Measurements from ENCODE around the gene TCF7L2. TPM values are rescaled to one million over a fixed set of nuclear protein-coding genes. Genes with fewer than 3 reads are reported as not detected.

Gene TCF7L2
- total and polyA plus RNA-seq, 8 donors, result 6.7 to 179 (median 61.7) TPM

DNA sequence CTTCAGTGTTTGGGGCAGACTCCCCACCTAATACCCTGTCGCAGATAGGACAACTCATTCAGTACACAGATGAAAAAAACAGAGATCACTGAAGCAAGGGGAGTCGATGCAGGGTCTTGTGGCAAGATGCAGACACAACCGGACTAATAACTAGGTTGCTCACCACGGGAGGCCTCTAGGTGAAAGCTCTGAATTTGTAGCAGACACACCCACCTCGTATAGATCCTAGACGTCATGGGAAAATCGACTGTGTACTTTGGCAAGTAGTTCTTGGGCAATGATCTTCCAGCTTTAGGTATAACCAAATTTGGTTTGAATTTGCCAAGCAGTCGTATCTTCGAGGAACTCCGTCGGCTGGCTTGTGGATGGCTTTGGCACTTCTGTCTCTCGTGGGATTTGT lies 88.1 kb downstream of the TCF7L2 start:
- Histone ChIP-seq H3K36me3 (peaks cover 0 to 14% (median 2%) of the 10 kb centered on the region in 4 donors), H3K27me3 (no peaks in the 10 kb centered on the region), H3K9me3 (no peaks in the 10 kb centered on the region), H3K4me3 (no peak overlapping the region), H3K4me1 (peaks cover 0 to 59% (median 34%) of the 10 kb centered on the region in 4 donors), H3K27ac (no peak overlapping the region)
- TF ChIP-seq EP300 (IDR thresholded peaks at IDR 0.05), result no peak
- TF ChIP-seq, protein P1, sequence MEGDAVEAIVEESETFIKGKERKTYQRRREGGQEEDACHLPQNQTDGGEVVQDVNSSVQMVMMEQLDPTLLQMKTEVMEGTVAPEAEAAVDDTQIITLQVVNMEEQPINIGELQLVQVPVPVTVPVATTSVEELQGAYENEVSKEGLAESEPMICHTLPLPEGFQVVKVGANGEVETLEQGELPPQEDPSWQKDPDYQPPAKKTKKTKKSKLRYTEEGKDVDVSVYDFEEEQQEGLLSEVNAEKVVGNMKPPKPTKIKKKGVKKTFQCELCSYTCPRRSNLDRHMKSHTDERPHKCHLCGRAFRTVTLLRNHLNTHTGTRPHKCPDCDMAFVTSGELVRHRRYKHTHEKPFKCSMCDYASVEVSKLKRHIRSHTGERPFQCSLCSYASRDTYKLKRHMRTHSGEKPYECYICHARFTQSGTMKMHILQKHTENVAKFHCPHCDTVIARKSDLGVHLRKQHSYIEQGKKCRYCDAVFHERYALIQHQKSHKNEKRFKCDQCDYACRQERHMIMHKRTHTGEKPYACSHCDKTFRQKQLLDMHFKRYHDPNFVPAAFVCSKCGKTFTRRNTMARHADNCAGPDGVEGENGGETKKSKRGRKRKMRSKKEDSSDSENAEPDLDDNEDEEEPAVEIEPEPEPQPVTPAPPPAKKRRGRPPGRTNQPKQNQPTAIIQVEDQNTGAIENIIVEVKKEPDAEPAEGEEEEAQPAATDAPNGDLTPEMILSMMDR (IDR thresholded peaks at IDR 0.05), result no peak
- TF ChIP-seq POLR2A (IDR thresholded peaks at IDR 0.05), result no peak
- no peak for TF ChIP-seq POLR2AphosphoS5 (IDR thresholded peaks at IDR 0.05)
- 85 to 89% (median 86%) methylated on average over 12 of the region's 12 CpGs for WGBS, 5 donors
- DNase-seq, result no peak
- intact Hi-C loops (cut with DNase I; ENCODE audit: low total_unique reads), result no loop called here

DNA sequence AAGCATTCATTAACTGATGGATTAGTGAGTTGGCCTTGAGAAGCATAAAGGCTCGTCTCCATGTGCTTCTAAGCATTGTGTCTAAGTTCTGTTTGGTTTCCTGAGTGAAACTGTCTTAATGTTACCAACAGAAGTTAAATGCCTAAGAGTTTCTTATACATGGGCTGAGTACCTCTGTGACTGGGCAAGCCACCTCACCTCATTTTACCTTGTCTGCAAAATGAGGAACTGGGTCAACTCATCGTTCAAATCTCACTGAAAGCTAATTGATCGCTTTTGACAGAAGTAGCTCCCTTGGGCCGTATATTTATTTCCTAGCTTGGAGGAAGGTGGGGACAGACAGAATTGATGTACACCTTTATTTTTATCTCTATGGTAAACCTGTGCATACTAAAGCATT lies 88.9 kb downstream of the TCF7L2 start:
- 89 to 95% (median 92%) methylated on average over 4 of the region's 4 CpGs for WGBS, 5 donors
- Histone ChIP-seq H3K9me3 (no peaks in the 10 kb centered on the region), H3K4me1 (peaks cover 0 to 63% (median 36%) of the 10 kb centered on the region in 4 donors), H3K36me3 (peaks cover 0 to 14% (median 2%) of the 10 kb centered on the region in 4 donors), H3K27ac (no peak overlapping the region), H3K4me3 (no peak overlapping the region), H3K27me3 (no peaks in the 10 kb centered on the region)
- DNase-seq, result no peak
- TF ChIP-seq POLR2A (IDR thresholded peaks at IDR 0.05) (no peak), EP300 (IDR thresholded peaks at IDR 0.05) (no peak), POLR2AphosphoS5 (IDR thresholded peaks at IDR 0.05) (no peak)
- TF ChIP-seq, protein P1 (IDR thresholded peaks at IDR 0.05), result no peak
- intact Hi-C loops (cut with DNase I; ENCODE audit: low total_unique reads), result no loop called here

DNA sequence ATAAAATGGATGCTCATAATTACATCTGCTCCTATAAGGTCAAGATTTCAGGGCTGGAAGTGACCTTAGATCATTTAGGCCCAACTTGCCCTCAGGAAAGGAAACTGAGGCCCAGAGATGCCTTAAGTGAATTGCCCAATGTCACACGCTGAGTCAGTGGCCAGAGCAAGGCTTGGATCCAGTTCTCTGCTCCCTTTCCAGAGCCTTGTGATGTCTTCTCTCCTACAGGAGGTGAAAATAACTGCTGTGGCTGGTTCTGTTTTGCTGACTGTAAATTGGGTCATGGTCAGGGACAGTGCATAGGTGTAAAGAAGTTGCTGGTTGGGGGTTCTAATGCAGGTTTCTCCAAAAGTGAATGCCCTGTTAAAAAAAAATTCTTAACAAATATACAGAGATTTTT lies 91.3 kb downstream of the TCF7L2 start:
- H3K27me3 ChIP-seq, result no peaks in the 10 kb centered on the region
- TF ChIP-seq, protein P1 (IDR thresholded peaks at IDR 0.05), result no peak
- TF ChIP-seq POLR2AphosphoS5 (IDR thresholded peaks at IDR 0.05) (no peak), POLR2A (IDR thresholded peaks at IDR 0.05) (no peak), EP300 (IDR thresholded peaks at IDR 0.05) (no peak)
- WGBS, 5 donors, result 80 to 100% (median 94%) methylated on average over 1 of the region's 1 CpG
- H3K9me3 ChIP-seq, result no peaks in the 10 kb centered on the region
- H3K4me3 ChIP-seq, result no peak overlapping the region
- intact Hi-C loops (cut with DNase I; ENCODE audit: low total_unique reads), result no loop called here
- no peak overlapping the region for H3K27ac ChIP-seq
- no peak for DNase-seq
- H3K4me1 ChIP-seq, result peaks cover 6 to 63% (median 38%) of the 10 kb centered on the region in 4 donors
- peaks cover 0 to 14% (median 2%) of the 10 kb centered on the region in 4 donors for H3K36me3 ChIP-seq

DNA sequence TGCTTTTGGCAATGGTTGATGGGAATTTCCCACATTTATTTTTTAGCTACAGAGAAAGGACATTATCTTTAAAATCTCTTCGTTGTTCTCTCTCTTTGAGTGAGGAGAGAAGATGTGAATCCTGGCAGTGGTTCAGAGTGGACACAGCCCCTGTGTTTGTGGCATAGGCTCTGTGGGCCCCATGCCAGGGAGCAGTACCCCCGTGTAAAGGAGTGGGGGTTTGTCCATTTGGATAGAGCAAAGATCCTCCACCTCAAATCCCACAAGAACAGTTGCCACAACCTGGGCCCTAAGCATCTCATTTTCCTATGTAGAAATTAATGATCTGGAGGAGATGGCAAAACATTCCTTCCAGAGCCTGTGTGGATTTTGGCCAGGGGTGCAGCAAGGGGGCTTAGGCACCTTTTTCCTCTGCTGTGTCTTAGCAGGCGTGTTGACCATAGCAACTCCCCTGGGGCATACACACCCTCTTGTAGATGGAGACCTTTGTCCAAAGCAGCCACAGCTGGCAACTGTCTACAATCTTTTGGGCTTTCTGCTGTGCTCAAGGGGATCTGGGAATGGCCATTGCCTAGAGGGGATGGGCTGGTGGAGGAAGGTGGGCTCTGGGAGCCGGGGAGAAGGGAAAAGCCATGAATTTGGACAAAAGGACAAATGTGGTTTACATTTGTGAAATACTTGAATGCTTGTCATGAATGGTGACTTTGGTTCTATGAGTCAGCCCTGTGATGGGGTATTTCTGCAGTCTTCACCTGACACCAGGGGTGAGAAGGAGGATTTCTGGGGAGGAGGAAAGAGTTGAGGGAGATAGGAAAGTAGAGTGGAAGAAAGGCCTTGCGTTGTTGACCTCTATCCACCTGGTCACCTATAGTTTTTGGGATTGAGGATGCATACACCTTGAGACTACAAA lies 92.0 kb downstream of the TCF7L2 start:
- Histone ChIP-seq H3K4me1 (peaks cover 10 to 63% (median 38%) of the 10 kb centered on the region in 4 donors), H3K27ac (peak overlapping the region in 1 of 5 donors; percentile 20), H3K36me3 (peaks cover 0 to 14% (median 2%) of the 10 kb centered on the region in 4 donors), H3K9me3 (no peaks in the 10 kb centered on the region), H3K4me3 (no peak overlapping the region), H3K27me3 (no peaks in the 10 kb centered on the region)
- no peak for TF ChIP-seq EP300 (IDR thresholded peaks at IDR 0.05)
- no peak for TF ChIP-seq POLR2AphosphoS5 (IDR thresholded peaks at IDR 0.05)
- no peak for TF ChIP-seq POLR2A (IDR thresholded peaks at IDR 0.05)
- TF ChIP-seq, protein P1 (IDR thresholded peaks at IDR 0.05), result no peak
- WGBS, 5 donors, result 68 to 81% (median 73%) methylated on average over 5 of the region's 5 CpGs
- DNase-seq, result no peak
- intact Hi-C loops (cut with DNase I; ENCODE audit: low total_unique reads), result no loop called here

All from stomach (tissue), 9 donors.